ENCODE data around the gene CLCN7.

The CLCN7 gene

GRCh38 chr16:1398351-1398750, 76.5 kb downstream of the CLCN7 start:
- DNase-seq = no peak

GRCh38 chr16:1397779-1398178, 77.0 kb downstream of the CLCN7 start:
- no peak for DNase-seq

GRCh38 chr16:1395444-1396031, 79.3 kb downstream of the CLCN7 start:
- DNase-seq = no peak

Data from stimulated activated naive CD4-positive, alpha-beta T cell (primary cell).